Mammary epithelial cell (primary cell): ENCODE measurements around the gene MME.

Experiments
- EZH2 ChIP-seq: IDR thresholded peaks from 2 replicates; pipeline ENCODE4 v1.6.1; 2012; ENCODE audit warnings: low read length, inconsistent platforms, borderline replicate concordance
- TF ChIP-seq, protein P1 (sequence below), 2 donors: IDR thresholded peaks in 1 of 2; conservative IDR thresholded peaks in 1 of 2; 2 replicates each; pipeline ENCODE4 v1.5.1; 2011 to 2012; ENCODE audit warnings: inconsistent platforms in 2 of 2, low read length in 2 of 2, mild to moderate bottlenecking in 2 of 2, control low read depth in 1 of 2, low read depth in 1 of 2; ENCODE audit not compliant: insufficient read depth in 1 of 2; ENCODE audit errors: extremely low read depth in 1 of 2

DNA sequence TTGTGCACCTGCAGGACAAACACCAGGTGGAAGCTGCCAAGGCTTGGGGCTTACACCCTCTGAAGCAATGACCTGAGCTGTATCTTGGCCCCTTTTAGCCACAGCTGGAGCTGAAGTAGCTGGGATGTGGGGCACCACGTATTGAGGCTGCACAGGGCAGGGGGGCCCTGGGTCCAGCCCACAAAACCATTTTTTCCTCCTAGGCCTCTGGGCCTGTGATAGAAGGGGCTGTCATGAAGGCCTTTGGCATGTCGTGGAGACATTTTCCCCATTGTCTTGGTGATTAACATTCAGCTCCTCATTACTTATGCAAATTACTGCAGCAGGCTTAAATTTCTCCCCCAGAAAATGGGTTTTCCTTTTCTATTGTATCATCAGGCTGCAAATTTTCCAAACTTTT lies 27.6 kb upstream of the MME start:
- TF ChIP-seq, protein P1, sequence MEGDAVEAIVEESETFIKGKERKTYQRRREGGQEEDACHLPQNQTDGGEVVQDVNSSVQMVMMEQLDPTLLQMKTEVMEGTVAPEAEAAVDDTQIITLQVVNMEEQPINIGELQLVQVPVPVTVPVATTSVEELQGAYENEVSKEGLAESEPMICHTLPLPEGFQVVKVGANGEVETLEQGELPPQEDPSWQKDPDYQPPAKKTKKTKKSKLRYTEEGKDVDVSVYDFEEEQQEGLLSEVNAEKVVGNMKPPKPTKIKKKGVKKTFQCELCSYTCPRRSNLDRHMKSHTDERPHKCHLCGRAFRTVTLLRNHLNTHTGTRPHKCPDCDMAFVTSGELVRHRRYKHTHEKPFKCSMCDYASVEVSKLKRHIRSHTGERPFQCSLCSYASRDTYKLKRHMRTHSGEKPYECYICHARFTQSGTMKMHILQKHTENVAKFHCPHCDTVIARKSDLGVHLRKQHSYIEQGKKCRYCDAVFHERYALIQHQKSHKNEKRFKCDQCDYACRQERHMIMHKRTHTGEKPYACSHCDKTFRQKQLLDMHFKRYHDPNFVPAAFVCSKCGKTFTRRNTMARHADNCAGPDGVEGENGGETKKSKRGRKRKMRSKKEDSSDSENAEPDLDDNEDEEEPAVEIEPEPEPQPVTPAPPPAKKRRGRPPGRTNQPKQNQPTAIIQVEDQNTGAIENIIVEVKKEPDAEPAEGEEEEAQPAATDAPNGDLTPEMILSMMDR (conservative IDR thresholded peaks at IDR 0.05 in 1 of 2, IDR thresholded peaks at IDR 0.05 in 1 of 2; ENCODE audit: extremely low read depth in 1 of 2, insufficient read depth in 1 of 2, low read depth in 1 of 2, low read length in 2 of 2) = no peak
- no peak for TF ChIP-seq EZH2
